ENCODE data around the gene SDK1. TPM values are rescaled to one million over a fixed set of nuclear protein-coding genes. Genes with fewer than 3 reads are reported as not detected.

The SDK1 gene
- total RNA-seq, 1 donor from 2014 or later, result 37.6 TPM

DNA sequence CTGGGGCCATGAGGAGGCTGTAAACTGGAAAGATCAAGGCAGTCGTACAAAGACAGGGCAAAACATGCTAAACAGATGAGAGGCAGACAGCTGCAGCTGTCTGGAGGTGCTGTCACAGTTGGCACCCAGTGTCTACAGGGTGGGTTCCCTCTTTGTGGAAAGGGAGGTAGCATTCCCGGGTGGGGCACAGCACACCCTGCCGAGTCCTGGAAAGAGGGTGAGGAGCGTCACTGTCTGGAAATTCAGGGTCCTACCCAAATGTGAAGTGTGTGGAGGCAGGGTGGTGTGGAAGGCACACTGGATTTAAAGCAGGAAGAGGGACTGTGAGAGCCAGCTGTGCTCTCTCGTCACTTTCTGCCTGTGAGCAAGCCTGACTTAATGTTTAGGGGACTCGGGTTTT is 356.2 kb downstream of the SDK1 start:
- Mint-ChIP-seq H3K27ac (peak overlapping the region; percentile 0), H3K36me3 (ENCODE audit: insufficient read depth) (peaks cover 5% of the 10 kb centered on the region), H3K4me3 (ENCODE audit: low read depth) (no peak overlapping the region), H3K9me3 (ENCODE audit: low read depth) (no peaks in the 10 kb centered on the region), H3K27me3 (no peaks in the 10 kb centered on the region), H3K4me1 (ENCODE audit: low read depth) (no peaks in the 10 kb centered on the region)
- DNase-seq (ENCODE audit: low spot score, unreplicated experiment), result no peak
- TF ChIP-seq, protein P1, sequence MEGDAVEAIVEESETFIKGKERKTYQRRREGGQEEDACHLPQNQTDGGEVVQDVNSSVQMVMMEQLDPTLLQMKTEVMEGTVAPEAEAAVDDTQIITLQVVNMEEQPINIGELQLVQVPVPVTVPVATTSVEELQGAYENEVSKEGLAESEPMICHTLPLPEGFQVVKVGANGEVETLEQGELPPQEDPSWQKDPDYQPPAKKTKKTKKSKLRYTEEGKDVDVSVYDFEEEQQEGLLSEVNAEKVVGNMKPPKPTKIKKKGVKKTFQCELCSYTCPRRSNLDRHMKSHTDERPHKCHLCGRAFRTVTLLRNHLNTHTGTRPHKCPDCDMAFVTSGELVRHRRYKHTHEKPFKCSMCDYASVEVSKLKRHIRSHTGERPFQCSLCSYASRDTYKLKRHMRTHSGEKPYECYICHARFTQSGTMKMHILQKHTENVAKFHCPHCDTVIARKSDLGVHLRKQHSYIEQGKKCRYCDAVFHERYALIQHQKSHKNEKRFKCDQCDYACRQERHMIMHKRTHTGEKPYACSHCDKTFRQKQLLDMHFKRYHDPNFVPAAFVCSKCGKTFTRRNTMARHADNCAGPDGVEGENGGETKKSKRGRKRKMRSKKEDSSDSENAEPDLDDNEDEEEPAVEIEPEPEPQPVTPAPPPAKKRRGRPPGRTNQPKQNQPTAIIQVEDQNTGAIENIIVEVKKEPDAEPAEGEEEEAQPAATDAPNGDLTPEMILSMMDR (IDR thresholded peaks at IDR 0.05; ENCODE audit: unreplicated experiment), result no peak

DNA sequence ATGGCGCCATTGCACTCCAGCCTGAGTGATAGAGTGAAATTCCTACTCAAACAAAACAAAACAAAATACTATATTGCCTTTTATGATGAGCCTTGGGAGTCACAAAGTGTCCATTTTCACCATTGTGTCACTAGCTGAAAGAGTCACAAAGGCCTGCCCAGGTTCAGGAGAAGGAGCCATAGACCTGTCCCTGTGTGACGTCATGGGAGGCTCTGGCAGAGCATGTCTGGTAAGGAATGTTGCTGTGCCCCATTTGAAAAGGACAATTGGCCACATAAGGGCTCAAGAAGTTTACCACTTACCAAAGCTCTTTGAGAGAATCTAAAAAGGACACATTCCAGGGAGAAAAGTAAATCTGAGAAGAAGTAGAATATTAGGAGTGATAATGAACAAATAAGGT is 367.7 kb downstream of the SDK1 start:
- Mint-ChIP-seq H3K4me3 (ENCODE audit: low read depth) (no peak overlapping the region), H3K4me1 (ENCODE audit: low read depth) (peaks cover 10% of the 10 kb centered on the region), H3K9me3 (ENCODE audit: low read depth) (no peaks in the 10 kb centered on the region), H3K36me3 (ENCODE audit: insufficient read depth) (peaks cover 3% of the 10 kb centered on the region), H3K27me3 (no peaks in the 10 kb centered on the region), H3K27ac (no peak overlapping the region)
- TF ChIP-seq, protein P1 (IDR thresholded peaks at IDR 0.05; ENCODE audit: unreplicated experiment), result no peak
- DNase-seq (ENCODE audit: low spot score, unreplicated experiment), result no peak

DNA sequence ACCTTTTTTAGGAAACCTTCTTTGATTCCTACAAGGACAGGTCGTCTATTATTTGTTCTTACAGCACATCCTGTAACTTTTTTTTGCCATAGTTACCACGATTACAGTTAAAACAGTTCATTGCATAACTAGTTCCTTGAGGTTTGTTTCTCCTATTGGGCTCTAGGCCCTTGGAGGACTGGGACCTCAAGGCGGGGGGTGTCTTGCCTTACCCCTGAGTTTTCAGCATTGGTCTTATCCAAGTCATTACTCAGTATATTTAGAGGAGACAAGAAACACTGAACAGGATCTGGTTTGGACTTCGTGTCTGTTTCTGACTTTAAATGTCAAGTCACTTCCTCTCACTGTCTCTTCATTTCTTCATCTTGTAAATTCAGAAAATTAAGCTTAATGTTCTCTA is 369.8 kb downstream of the SDK1 start:
- TF ChIP-seq, protein P1 (IDR thresholded peaks at IDR 0.05; ENCODE audit: unreplicated experiment), result no peak
- H3K27me3 Mint-ChIP-seq, result no peaks in the 10 kb centered on the region
- H3K36me3 Mint-ChIP-seq (ENCODE audit: insufficient read depth), result peaks cover 2% of the 10 kb centered on the region
- no peaks in the 10 kb centered on the region for H3K9me3 Mint-ChIP-seq (ENCODE audit: low read depth)
- peaks cover 2% of the 10 kb centered on the region for H3K4me1 Mint-ChIP-seq (ENCODE audit: low read depth)
- no peak overlapping the region for H3K27ac Mint-ChIP-seq
- no peak for DNase-seq (ENCODE audit: low spot score, unreplicated experiment)
- H3K4me3 Mint-ChIP-seq (ENCODE audit: low read depth), result no peak overlapping the region

DNA sequence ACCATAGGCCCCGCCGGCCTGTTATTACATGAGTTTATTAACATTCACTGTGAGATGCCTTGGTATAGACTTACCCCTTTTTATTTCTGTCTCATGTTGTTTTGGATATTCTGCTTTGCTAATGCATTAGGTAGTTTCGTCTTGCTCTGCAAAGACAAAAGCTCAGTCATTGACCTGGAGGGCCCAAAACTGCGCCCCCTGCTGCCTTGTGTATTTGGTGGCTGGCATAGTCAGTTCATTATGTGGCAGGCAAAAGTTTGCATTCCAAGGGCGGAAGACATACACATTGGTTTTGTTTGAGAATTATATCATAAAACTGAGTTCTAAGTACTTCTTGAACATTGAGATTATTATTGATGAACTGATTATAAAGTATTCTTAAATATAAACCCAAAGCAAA is 372.5 kb downstream of the SDK1 start:
- TF ChIP-seq, protein P1 (IDR thresholded peaks at IDR 0.05; ENCODE audit: unreplicated experiment), result peak; percentile 51
- no peaks in the 10 kb centered on the region for H3K27me3 Mint-ChIP-seq
- H3K36me3 Mint-ChIP-seq (ENCODE audit: insufficient read depth), result peaks cover 2% of the 10 kb centered on the region
- no peaks in the 10 kb centered on the region for H3K4me1 Mint-ChIP-seq (ENCODE audit: low read depth)
- H3K27ac Mint-ChIP-seq, result no peak overlapping the region
- H3K9me3 Mint-ChIP-seq (ENCODE audit: low read depth), result no peaks in the 10 kb centered on the region
- DNase-seq (ENCODE audit: low spot score, unreplicated experiment), result no peak
- H3K4me3 Mint-ChIP-seq (ENCODE audit: low read depth), result no peak overlapping the region

DNA sequence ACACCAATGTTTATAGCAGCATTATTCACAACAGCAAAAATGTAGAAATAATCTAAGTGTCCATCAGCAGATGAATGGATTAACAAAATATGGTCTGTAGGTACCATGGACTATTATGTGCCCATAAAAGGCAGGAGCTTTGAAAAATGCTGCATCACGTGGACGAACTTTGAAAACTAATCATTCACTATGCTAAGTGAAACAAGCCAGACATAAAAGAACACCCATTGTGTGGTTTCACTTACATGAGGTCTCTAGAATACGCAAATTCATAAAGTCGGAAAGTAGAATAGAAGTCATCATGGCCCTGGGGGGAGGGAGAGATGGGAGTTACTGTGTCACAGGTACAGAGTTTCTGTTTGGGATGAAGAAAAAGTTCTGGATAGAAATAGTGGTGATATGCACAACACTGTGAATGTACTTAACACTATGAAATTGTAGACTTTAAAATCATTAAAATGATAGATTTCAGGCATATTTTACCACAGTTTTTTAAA is 377.3 kb downstream of the SDK1 start:
- TF ChIP-seq, protein P1 (IDR thresholded peaks at IDR 0.05; ENCODE audit: unreplicated experiment), result no peak
- peaks cover 8% of the 10 kb centered on the region for H3K4me1 Mint-ChIP-seq (ENCODE audit: low read depth)
- H3K9me3 Mint-ChIP-seq (ENCODE audit: low read depth), result no peaks in the 10 kb centered on the region

More for the DNA sequence above, 377.3 kb downstream of the SDK1 start:
- Mint-ChIP-seq H3K27me3 (no peaks in the 10 kb centered on the region), H3K27ac (no peak overlapping the region), H3K4me3 (ENCODE audit: low read depth) (no peak overlapping the region), H3K36me3 (ENCODE audit: insufficient read depth) (peaks cover 2% of the 10 kb centered on the region)
- no peak for DNase-seq (ENCODE audit: low spot score, unreplicated experiment)
